Brain microvascular endothelial cell (primary cell): ENCODE measurements around the gene TOR3A.

Experiments
- DNase-seq: peaks from one replicate; pipeline ENCODE4 v3.0.0-alpha.2; 2020
- H3K27ac ChIP-seq: fragments of 250-450 bp; sonication (Bioruptor Pico); 2 replicates; pipeline ENCODE4 v1.5.1; 2020; ENCODE audit warnings: mild to moderate bottlenecking, moderate library complexity
- H3K27me3 ChIP-seq: fragments of 250-450 bp; sonication (Bioruptor Pico); replicated peaks from 2 replicates; pipeline ENCODE4 v1.5.1; 2020; ENCODE audit warnings: mild to moderate bottlenecking
- H3K36me3 ChIP-seq: fragments of 250-450 bp; sonication (Bioruptor Pico); replicated peaks from 2 replicates; pipeline ENCODE4 v1.5.1; 2020; ENCODE audit warnings: mild to moderate bottlenecking
- H3K4me3 ChIP-seq: 2 replicates; pipeline ENCODE4 v1.5.1; 2011; ENCODE audit warnings: low read depth, mild to moderate bottlenecking, control low read depth, low read length, moderate library complexity
- CTCF ChIP-seq: IDR thresholded peaks from 2 replicates; pipeline ENCODE4 v1.5.1; 2011; ENCODE audit warnings: low read depth, mild to moderate bottlenecking, moderate library complexity, low read length, control low read depth, inconsistent platforms; ENCODE audit errors: missing control alignments
- in situ Hi-C: cut with HindIII; loops from 2 replicates; pipeline ENCODE4 v1.10.0; 2017; ENCODE audit warnings: low sequenced_read_pairs, low pct_ligation_motif_present

TOR3A gene

DNA sequence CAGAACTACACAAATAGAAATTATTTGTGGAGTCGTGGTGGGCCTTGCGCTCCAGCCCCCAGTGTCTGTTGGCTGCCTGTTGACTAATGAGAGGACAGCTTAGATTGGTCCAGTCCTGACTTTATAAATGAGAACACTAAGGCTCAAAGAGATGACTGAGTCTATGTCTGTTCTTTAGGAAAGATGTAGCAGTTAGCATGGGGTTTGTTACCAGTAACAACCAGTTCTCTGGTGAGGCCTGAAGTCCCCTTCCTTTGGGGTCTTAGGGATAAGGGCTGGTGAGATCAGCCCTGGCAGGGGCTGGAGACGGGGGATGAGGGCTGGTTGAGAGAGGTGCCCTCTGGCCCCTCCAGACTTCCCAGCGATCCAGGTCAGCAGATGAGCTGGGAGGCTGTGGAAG, 9.1 kb downstream of the TOR3A start:
- no peak overlapping the region for H3K4me3 ChIP-seq
- in situ Hi-C loops = no loop called here
- H3K27me3 ChIP-seq = no peaks in the 10 kb centered on the region
- H3K36me3 ChIP-seq = peaks cover 57% of the 10 kb centered on the region
- H3K27ac ChIP-seq = no peak overlapping the region
- no peak for TF ChIP-seq CTCF
- DNase-seq = no peak

DNA sequence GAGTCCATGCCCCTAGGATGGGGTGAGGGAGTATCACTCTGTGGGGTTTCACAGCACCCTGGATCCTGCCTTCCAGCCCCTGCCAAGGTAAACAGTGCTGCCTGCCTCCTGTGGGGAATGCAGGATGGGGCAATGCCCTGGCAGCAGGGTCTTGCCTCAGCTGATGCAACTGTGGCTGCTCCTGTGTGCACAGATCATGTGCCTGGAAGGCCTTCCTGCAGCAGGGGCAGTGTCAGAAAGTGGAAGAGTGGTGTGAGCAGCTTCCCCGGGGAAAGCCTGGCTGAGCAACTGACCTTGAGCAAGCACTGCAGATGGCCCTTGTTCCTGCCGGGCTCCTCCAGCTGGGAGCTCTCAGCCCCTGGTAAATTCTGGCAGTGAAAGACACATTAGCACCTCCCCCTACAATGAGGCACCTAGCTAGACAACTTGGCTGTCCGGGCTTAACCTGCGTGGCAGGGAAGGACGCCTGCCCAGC, 9.9 kb downstream of the TOR3A start:
- Histone ChIP-seq H3K36me3 (peaks cover 65% of the 10 kb centered on the region), H3K27me3 (no peaks in the 10 kb centered on the region), H3K4me3 (no peak overlapping the region), H3K27ac (no peak overlapping the region)
- no peak for TF ChIP-seq CTCF
- in situ Hi-C loops = no loop called here
- no peak for DNase-seq

DNA sequence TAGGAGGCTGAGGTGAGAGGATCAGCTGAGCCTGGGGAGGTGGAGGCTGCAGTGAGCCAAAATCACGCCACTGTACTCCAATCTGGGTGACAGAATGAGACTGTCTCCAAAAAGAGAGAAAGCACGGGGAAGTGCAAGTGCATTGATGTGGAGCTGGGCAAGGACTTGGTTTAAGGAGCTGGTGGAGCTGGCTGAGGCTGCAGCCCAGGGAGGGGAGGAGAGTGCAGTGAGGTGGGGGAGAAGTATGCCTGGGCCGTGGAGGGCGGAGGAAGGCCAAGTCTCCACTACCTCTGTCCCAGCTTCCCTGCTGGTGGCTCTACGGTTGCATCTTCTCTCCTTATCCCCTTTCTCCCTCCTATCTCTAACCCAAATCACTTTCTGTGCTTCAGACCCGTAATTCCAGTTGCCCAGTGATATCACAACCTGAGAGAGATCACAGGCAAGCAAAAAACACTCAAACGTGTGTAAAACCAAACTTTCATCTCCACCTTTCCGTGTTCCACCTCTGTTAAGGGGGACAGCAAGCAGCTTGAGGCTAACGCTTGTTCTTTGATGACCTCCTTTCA, 11.1 kb downstream of the TOR3A start:
- in situ Hi-C loops = no loop called here
- Histone ChIP-seq H3K27me3 (no peaks in the 10 kb centered on the region), H3K27ac (no peak overlapping the region), H3K4me3 (no peak overlapping the region), H3K36me3 (peaks cover 77% of the 10 kb centered on the region)
- no peak for DNase-seq
- TF ChIP-seq CTCF = no peak

GRCh38 chr1:179094818-179095217, 12.9 kb downstream of the TOR3A start:
- Histone ChIP-seq H3K4me3 (no peak overlapping the region), H3K36me3 (peaks cover 81% of the 10 kb centered on the region), H3K27ac (no peak overlapping the region), H3K27me3 (no peaks in the 10 kb centered on the region)
- no peak for DNase-seq
- in situ Hi-C loops = no loop called here
- no peak for TF ChIP-seq CTCF

- Histone ChIP-seq H3K4me3 (no peak overlapping the region), H3K36me3 (peaks cover 86% of the 10 kb centered on the region), H3K27ac (no peak overlapping the region), H3K27me3 (no peaks in the 10 kb centered on the region)
- no peak for TF ChIP-seq CTCF
- in situ Hi-C loops = no loop called here
- DNase-seq = no peak
Measured at GRCh38 chr1:179095377-179095776, 13.5 kb downstream of the TOR3A start.

DNA sequence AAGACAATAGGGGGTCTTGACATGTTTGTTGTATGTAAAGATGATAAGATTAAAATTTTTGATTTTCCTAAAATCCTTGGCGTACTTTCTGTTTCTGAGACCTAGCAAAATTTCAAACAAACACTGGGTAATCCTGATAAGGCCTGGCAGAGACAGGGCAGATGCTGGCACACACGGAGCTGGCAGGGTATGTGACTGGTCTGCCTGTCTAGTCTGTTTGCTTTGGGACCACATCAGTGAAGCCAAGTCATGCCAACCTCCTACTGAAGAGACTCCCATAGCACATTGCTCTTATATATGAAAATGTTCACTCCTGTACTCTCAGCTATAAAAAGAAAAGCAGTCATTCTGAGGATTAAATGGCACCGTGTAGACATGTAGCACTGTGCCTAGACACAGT, 14.1 kb downstream of the TOR3A start:
- DNase-seq = no peak
- no peak overlapping the region for H3K4me3 ChIP-seq
- TF ChIP-seq CTCF = no peak
- H3K27ac ChIP-seq = no peak overlapping the region
- H3K36me3 ChIP-seq = peaks cover 87% of the 10 kb centered on the region
- in situ Hi-C loops = no loop called here
- H3K27me3 ChIP-seq = no peaks in the 10 kb centered on the region
